ENCODE measurements around the gene CERCAM.
A peak's percentile ranks its signal among the peaks of the same experiment; 100 is the strongest.
"Not testable (repeated sequence)": the region's sequence is repeated elsewhere in the genome, so short reads cannot be mapped to it uniquely, and the experiment has no call there.

Gene CERCAM

GRCh38 chr9:128420060-128420650 lies 502 bp upstream of the CERCAM start:
- DNase-seq = no peak

GRCh38 chr9:128421482-128421996 lies 882 bp downstream of the CERCAM start:
- no peak for DNase-seq

- not testable (repeated sequence) for DNase-seq
These were observed 1.5 kb downstream of the CERCAM start for GRCh38 chr9:128422022-128422782.

GRCh38 chr9:128422783-128423150 lies 2.1 kb downstream of the CERCAM start:
- no peak for DNase-seq

GRCh38 chr9:128423356-128423755 lies 2.7 kb downstream of the CERCAM start:
- DNase-seq = not testable (repeated sequence)

GRCh38 chr9:128424268-128424780 lies 3.7 kb downstream of the CERCAM start:
- DNase-seq = no peak

- no peak for DNase-seq
These were observed 8.2 kb downstream of the CERCAM start for GRCh38 chr9:128428644-128429512.

GRCh38 chr9:128429513-128430086 lies 8.9 kb downstream of the CERCAM start:
- DNase-seq = no peak

- no peak for DNase-seq
These were observed 10.6 kb downstream of the CERCAM start for GRCh38 chr9:128431207-128431606.

- DNase-seq = no peak
These were observed 13.7 kb downstream of the CERCAM start for GRCh38 chr9:128434340-128434739.

GRCh38 chr9:128435611-128436010 lies 15.0 kb downstream of the CERCAM start:
- no peak for DNase-seq

GRCh38 chr9:128438343-128439109 lies 17.9 kb downstream of the CERCAM start:
- peak; percentile 34 for DNase-seq

- DNase-seq = no peak
These were observed 18.6 kb downstream of the CERCAM start for GRCh38 chr9:128439273-128439672.

GRCh38 chr9:128442150-128442549 lies 21.5 kb downstream of the CERCAM start:
- no peak for DNase-seq

- not testable (repeated sequence) for DNase-seq
These were observed 25.8 kb downstream of the CERCAM start for GRCh38 chr9:128446505-128446904.

- no peak for DNase-seq
These were observed 28.1 kb downstream of the CERCAM start for GRCh38 chr9:128448746-128449145.

- DNase-seq = no peak
These were observed 34.3 kb downstream of the CERCAM start for GRCh38 chr9:128454991-128455390.

GRCh38 chr9:128455849-128456612 lies 35.4 kb downstream of the CERCAM start, which contains the start of gene ODF2:
Gene ODF2, plus strand, starts transcription at chr9:128456006. Its CDS starts 86 bp downstream, at chr9:128456092.
- DNase-seq = peak; percentile 75

- peak; percentile 17 for DNase-seq
These were observed 36.0 kb downstream of the CERCAM start for GRCh38 chr9:128456613-128457061.

- DNase-seq = no peak
These were observed 36.5 kb downstream of the CERCAM start for GRCh38 chr9:128457207-128457606.

GRCh38 chr9:128459011-128459410 lies 38.4 kb downstream of the CERCAM start:
- DNase-seq = no peak
